GM12878 (cell line): ENCODE measurements around the gene TOPBP1.

Source experiments
- BRCA1 ChIP-seq: IDR thresholded peaks from 2 replicates; pipeline ENCODE4 v1.6.1; 2011; ENCODE audit warnings: low read depth, low read length, improper control_type of control experiment
- EZH2 ChIP-seq: IDR thresholded peaks from 2 replicates; pipeline ENCODE4 v1.6.1; 2012; ENCODE audit warnings: low read depth, mild to moderate bottlenecking, control low read depth, inconsistent platforms, low read length, borderline replicate concordance; ENCODE audit not compliant: control insufficient read depth
- JUND ChIP-seq: IDR thresholded peaks from 2 replicates; pipeline ENCODE4 v1.6.1; 2012; ENCODE audit warnings: low read depth, mild to moderate bottlenecking, low read length, improper control_type of control experiment, moderate library complexity
- PML ChIP-seq: IDR thresholded peaks from 2 replicates; pipeline ENCODE4 v1.6.1; 2012; ENCODE audit warnings: low read length, inconsistent platforms
- POLR2A ChIP-seq: IDR thresholded peaks from 2 replicates; pipeline ENCODE4 v1.6.1; 2011; ENCODE audit warnings: low read depth, mild to moderate bottlenecking, low read length
- POLR2AphosphoS2 ChIP-seq: IDR thresholded peaks from 2 replicates; pipeline ENCODE4 v1.6.1; 2011; ENCODE audit warnings: low read depth, mild to moderate bottlenecking, low read length, improper control_type of control experiment, moderate library complexity
- RAD51 ChIP-seq: fragments of 450-650 bp; IDR thresholded peaks from 2 replicates; pipeline ENCODE4 v1.6.1; 2016; ENCODE audit warnings: moderate library complexity, mild to moderate bottlenecking, inconsistent platforms
- TBL1XR1 ChIP-seq: IDR thresholded peaks from 2 replicates; pipeline ENCODE4 v1.6.1; 2012; ENCODE audit warnings: low read depth, low read length, improper control_type of control experiment
- YBX1 ChIP-seq: fragments of 450-650 bp; IDR thresholded peaks from 2 replicates; pipeline ENCODE4 v1.6.1; 2016; ENCODE audit warnings: antibody characterized with exemption
- YY1 ChIP-seq: IDR thresholded peaks from 2 replicates; pipeline ENCODE4 v1.6.1; 2011; ENCODE audit warnings: low read depth, mild to moderate bottlenecking, low read length
- TF ChIP-seq, protein P1 (sequence below), 3 experiments: IDR thresholded peaks in 2 of 3; conservative IDR thresholded peaks in 1 of 3; 2 replicates each; pipeline ENCODE4 v1.5.1; 2011; ENCODE audit warnings: low read depth in 3 of 3, low read length in 3 of 3, mild to moderate bottlenecking in 3 of 3, control low read depth in 2 of 3, moderate library complexity in 2 of 3, inconsistent platforms in 1 of 3, mixed read lengths in 1 of 3; ENCODE audit not compliant: control insufficient read depth in 2 of 3, insufficient read depth in 1 of 3; ENCODE audit errors: extremely low read depth in 1 of 3
- TF ChIP-seq, protein P2 (sequence below): IDR thresholded peaks from 2 replicates; pipeline ENCODE4 v1.6.1; 2012; ENCODE audit warnings: mild to moderate bottlenecking, low read depth, low read length

- TF ChIP-seq POLR2AphosphoS2 (no peak), EZH2 (no peak), RAD51 (no peak), TBL1XR1 (no peak), POLR2A (no peak), PML (no peak), YY1 (no peak), BRCA1 (no peak), JUND (no peak), YBX1 (no peak)
- TF ChIP-seq, protein P1, sequence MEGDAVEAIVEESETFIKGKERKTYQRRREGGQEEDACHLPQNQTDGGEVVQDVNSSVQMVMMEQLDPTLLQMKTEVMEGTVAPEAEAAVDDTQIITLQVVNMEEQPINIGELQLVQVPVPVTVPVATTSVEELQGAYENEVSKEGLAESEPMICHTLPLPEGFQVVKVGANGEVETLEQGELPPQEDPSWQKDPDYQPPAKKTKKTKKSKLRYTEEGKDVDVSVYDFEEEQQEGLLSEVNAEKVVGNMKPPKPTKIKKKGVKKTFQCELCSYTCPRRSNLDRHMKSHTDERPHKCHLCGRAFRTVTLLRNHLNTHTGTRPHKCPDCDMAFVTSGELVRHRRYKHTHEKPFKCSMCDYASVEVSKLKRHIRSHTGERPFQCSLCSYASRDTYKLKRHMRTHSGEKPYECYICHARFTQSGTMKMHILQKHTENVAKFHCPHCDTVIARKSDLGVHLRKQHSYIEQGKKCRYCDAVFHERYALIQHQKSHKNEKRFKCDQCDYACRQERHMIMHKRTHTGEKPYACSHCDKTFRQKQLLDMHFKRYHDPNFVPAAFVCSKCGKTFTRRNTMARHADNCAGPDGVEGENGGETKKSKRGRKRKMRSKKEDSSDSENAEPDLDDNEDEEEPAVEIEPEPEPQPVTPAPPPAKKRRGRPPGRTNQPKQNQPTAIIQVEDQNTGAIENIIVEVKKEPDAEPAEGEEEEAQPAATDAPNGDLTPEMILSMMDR (IDR thresholded peaks at IDR 0.05 in 2 of 3, conservative IDR thresholded peaks at IDR 0.05 in 1 of 3; ENCODE audit: control insufficient read depth in 2 of 3, extremely low read depth in 1 of 3, insufficient read depth in 1 of 3, low read depth in 3 of 3, low read length in 3 of 3), result no peak
- TF ChIP-seq, protein P2, sequence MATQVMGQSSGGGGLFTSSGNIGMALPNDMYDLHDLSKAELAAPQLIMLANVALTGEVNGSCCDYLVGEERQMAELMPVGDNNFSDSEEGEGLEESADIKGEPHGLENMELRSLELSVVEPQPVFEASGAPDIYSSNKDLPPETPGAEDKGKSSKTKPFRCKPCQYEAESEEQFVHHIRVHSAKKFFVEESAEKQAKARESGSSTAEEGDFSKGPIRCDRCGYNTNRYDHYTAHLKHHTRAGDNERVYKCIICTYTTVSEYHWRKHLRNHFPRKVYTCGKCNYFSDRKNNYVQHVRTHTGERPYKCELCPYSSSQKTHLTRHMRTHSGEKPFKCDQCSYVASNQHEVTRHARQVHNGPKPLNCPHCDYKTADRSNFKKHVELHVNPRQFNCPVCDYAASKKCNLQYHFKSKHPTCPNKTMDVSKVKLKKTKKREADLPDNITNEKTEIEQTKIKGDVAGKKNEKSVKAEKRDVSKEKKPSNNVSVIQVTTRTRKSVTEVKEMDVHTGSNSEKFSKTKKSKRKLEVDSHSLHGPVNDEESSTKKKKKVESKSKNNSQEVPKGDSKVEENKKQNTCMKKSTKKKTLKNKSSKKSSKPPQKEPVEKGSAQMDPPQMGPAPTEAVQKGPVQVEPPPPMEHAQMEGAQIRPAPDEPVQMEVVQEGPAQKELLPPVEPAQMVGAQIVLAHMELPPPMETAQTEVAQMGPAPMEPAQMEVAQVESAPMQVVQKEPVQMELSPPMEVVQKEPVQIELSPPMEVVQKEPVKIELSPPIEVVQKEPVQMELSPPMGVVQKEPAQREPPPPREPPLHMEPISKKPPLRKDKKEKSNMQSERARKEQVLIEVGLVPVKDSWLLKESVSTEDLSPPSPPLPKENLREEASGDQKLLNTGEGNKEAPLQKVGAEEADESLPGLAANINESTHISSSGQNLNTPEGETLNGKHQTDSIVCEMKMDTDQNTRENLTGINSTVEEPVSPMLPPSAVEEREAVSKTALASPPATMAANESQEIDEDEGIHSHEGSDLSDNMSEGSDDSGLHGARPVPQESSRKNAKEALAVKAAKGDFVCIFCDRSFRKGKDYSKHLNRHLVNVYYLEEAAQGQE, result no peak
Measured at GRCh38 chr3:133563186-133563591, 98.6 kb downstream of the TOPBP1 start.
